IPS-20b (cell line): ENCODE data around the gene PSTPIP1.
"Not testable (repeated sequence)": the region's sequence is repeated elsewhere in the genome, so short reads cannot be mapped to it uniquely, and the experiment has no call there.

Experiments used
- H3K27ac ChIP-seq: one replicate; pipeline ENCODE4 v1.5.1; 2013; ENCODE audit warnings: low read length
- H3K27me3 ChIP-seq: 2 replicates; pipeline ENCODE4 v1.6.1; 2013; ENCODE audit warnings: mild to moderate bottlenecking, low read length, inconsistent platforms; ENCODE audit not compliant: insufficient read depth
- H3K36me3 ChIP-seq: 2 replicates; pipeline ENCODE4 v1.6.1; 2013; ENCODE audit warnings: low read depth, mild to moderate bottlenecking, inconsistent platforms, low read length, moderate library complexity; ENCODE audit not compliant: insufficient read depth
- H3K4me1 ChIP-seq: 2 replicates; pipeline ENCODE4 v1.6.1; 2013; ENCODE audit warnings: mild to moderate bottlenecking, control low read depth, inconsistent platforms, low read length, moderate library complexity; ENCODE audit not compliant: insufficient read depth
- H3K4me3 ChIP-seq: 2 replicates; pipeline ENCODE4 v1.5.1; 2013; ENCODE audit warnings: mild to moderate bottlenecking, low read length, inconsistent platforms
- H3K9ac ChIP-seq: 2 replicates; pipeline ENCODE4 v1.6.1; 2013; ENCODE audit warnings: low read depth, mild to moderate bottlenecking, inconsistent platforms, low read length, moderate library complexity
- H3K9me3 ChIP-seq: 2 replicates; pipeline ENCODE4 v1.6.1; 2013; ENCODE audit warnings: mild to moderate bottlenecking, low read depth, low read length, inconsistent platforms; ENCODE audit not compliant: insufficient read depth

Gene PSTPIP1

DNA sequence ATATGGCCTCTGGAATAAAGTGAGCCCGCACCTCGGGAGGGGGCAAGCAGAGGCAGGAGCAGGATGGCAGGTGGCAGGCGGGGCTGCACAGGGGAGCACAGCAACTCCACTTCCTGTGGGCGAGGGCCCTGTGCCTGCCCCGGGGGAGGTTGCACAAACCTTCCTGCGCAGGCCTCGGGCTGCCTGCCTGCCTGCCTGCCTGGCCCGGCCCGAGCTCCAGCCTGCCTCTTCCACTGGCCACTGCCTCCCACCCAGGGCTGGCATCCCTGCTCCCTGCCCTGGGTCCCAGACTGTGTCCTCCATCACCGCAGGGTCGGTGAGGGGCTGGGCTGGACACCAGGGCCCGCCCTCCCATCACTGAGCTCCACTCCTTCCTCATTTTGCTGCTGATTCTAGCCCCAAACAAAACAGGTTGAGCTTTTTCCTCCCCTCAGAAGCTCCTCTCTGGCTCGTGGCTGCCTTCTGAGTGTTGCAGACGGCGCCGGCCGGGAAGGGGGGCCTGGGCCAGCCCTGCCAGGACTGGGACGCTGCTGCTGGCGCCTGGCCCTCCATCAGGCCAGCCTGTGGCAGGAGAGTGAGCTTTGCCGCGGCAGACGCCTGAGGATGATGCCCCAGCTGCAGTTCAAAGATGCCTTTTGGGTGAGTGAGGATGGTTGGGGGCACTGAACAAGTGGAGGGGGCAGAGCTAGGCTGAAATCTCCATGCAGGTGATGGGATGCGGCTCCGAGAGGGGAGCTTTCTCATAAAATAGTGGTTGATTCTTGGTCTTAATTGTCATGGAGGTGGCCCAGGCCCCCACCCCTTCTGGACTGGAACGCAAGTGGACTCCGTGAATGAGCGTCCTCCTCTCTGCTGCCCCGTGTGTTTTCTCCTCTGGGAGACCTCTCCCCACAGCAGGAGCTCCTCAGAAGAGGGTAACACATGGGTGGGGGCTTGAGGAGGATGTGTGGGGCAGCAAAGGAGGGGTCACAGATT is at the start of gene PSTPIP1:
TSS of gene PSTPIP1 (plus strand) at position 156 of the 975 bp plus-strand sequence. CDS start at position 604, 448 bp downstream.
- no peak within 1 kb of the TSS for H3K9ac ChIP-seq

DNA sequence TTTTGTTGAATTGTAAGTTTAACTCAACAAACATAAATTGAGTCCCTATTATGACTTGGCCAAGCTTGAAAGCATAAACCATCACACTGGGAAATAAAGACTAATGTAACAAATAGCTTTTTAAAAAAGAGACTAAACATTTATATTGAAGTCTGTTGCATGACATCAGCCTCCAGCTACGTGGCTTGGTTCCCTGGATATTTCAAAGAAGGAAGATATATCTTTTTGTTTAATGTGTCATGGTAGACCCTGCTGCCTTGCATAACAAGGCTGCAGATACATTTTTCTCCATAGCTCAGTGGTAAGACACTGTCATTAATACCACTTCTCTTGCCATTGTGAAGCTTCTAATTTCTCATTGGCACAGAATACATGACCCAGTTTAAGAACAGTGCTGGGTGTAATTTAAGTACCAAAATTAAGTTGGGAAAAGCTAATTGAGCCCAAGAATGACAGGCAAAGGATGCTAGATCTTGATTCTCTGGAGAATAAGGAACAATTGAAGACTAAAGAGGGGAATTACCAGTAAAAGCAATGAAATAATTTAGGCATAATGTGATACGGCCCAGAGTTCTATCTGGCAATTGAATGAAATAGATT is 49.3 kb upstream of the PSTPIP1 start:
- Histone ChIP-seq H3K36me3 (peaks cover 90% of the 10 kb centered on the region), H3K4me1 (0 out of 2 replicates have a peak, but pooled peaks cover 4% of the 10 kb centered on the region), H3K27ac (no peak overlapping the region), H3K4me3 (no peak overlapping the region), H3K9me3 (no peaks in the 10 kb centered on the region), H3K27me3 (no peaks in the 10 kb centered on the region), H3K9ac (no peak overlapping the region)

More for the DNA sequence above, at the start of gene PSTPIP1:
- Histone ChIP-seq H3K4me3 (no peak within 1 kb of the TSS), H3K4me1 (no peaks in the 10 kb centered on the region), H3K9me3 (no peaks in the 10 kb centered on the region), H3K36me3 (no peaks in the 10 kb centered on the region), H3K27me3 (no peaks in the 10 kb centered on the region), H3K27ac (no peak within 1 kb of the TSS)

DNA sequence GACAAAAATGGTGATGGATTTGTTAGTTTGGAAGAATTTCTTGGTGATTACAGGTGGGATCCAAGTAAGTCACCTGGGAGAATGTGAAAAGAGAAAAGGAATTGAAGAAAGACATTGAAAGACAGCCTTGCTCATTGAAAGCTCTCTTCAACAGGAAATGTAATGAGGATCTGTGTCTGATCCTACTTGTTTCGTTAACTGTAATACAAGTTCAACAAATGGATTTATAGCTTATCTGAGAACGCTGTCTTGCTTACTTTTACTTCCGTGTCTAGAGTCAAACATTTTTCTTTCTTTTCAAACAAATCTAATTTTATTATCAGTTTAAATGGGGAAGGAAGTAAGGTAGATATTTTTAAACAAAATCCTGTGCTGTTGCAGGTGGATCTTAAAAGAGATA is 47.5 kb upstream of the PSTPIP1 start:
- no peaks in the 10 kb centered on the region for H3K4me1 ChIP-seq
- no peaks in the 10 kb centered on the region for H3K9me3 ChIP-seq
- H3K27me3 ChIP-seq: no peaks in the 10 kb centered on the region
- H3K9ac ChIP-seq: no peak overlapping the region
- H3K4me3 ChIP-seq: no peak overlapping the region
- no peak overlapping the region for H3K27ac ChIP-seq
- peaks cover 89% of the 10 kb centered on the region for H3K36me3 ChIP-seq

DNA sequence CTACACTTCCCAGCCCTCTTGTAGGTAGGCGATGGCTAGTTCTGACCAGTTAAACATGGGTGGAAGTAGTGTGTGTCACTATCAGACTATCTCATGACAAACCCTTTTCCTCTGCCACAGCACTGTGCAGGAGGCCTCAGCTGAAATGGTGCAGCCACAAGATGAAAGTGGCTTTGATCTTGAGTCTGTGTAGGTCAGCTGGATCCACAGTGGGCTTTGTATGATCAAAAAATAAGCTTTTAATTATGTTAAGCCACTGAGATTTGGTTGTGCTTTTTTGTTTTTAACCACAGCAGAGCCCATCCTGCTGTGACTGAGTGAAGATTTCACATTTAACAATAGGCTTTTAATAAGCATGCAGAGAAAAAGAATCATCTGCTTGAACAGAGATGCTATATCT is 43.7 kb upstream of the PSTPIP1 start:
- peaks cover 56% of the 10 kb centered on the region for H3K36me3 ChIP-seq
- H3K27me3 ChIP-seq: no peaks in the 10 kb centered on the region
- no peaks in the 10 kb centered on the region for H3K9me3 ChIP-seq
- H3K9ac ChIP-seq: no peak overlapping the region
- no peak overlapping the region for H3K4me3 ChIP-seq
- no peak overlapping the region for H3K27ac ChIP-seq
- H3K4me1 ChIP-seq: no peaks in the 10 kb centered on the region

DNA sequence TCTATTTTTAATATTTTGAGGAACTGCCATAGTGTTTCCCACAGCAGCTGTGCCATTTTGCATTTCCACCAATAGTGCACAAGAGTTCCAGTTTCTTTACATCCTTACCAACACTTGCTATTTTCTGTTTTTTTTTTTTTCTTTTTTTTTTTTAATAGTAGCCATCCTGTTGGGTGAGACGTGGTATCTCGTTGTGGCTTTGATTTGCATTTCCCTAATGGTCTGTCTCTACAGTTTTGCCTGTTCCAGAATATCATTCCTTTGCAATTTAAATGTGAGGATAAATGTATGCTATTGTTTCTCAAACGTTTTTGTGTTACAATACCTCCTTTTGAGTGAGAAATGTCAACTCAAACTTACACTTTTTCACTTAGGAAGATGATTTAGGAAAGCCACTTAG is 41.0 kb upstream of the PSTPIP1 start:
- H3K27ac ChIP-seq: no peak overlapping the region
- H3K4me3 ChIP-seq: no peak overlapping the region

DNA sequence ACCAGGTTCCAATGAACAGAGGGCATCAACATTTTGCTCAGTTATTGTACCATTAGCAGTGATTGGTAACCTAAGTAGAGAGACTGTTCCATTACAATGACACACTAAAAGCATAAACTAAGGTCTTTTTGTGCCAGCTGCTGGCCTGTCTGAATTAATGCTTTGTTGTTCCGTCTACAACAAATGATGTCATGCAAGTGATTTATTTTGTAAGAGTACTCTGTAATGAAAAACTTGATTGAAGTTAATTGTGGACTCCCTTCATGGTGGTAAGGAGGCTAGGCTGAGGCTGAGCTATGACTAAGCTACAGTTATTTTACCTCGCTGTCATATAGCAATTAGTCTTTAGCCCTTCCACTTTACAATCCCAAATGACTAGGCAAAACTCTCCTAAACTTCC is 40.2 kb upstream of the PSTPIP1 start:
- Histone ChIP-seq H3K9ac (no peak overlapping the region), H3K9me3 (no peaks in the 10 kb centered on the region; the same call in 1 of the 2 replicates), H3K27ac (no peak overlapping the region), H3K4me3 (no peak overlapping the region), H3K36me3 (peaks cover 20% of the 10 kb centered on the region), H3K27me3 (no peaks in the 10 kb centered on the region), H3K4me1 (no peaks in the 10 kb centered on the region; the same call in 1 of the 2 replicates)

More for the DNA sequence above, 41.0 kb upstream of the PSTPIP1 start:
- Histone ChIP-seq H3K36me3 (peaks cover 29% of the 10 kb centered on the region), H3K9me3 (no peaks in the 10 kb centered on the region; the same call in 1 of the 2 replicates), H3K9ac (no peak overlapping the region), H3K4me1 (no peaks in the 10 kb centered on the region), H3K27me3 (no peaks in the 10 kb centered on the region)

DNA sequence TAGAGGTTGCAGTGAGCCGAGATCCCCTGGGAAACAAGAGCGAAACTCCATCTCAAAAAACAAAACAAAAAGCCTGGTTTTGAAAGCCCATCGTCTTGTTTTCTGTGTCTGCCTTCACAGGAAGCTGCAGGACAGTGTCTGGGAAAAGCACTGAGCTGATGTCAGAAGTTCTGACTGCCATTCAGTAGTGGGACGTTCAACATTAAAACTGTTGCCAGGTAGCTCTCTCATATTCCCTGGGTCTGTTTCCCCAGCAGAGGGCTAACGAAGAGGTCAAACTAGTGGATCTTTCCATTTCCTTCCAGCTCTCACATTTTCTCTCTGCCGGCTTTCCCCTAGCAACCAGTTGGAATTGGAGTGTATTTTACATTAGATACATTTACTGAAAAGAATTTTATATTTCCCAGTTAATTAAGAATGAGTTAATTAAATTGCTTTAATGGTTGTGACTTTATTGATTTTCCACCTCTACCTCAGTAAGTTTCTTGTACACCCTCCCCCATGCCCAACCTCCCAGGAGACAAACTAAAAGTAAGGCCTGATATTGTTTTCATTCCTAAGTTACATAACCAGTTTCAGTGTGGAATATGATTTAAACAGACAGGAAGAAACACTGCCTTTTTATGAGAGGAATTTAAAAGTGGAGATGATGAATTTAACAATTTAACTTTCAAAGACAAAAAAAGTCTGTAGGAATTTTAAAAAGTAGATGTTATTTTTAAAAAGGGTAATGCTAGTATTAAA is 33.5 kb upstream of the PSTPIP1 start:
- H3K9ac ChIP-seq: no peak overlapping the region
- no peak overlapping the region for H3K4me3 ChIP-seq
- no peaks in the 10 kb centered on the region; the same call in 1 of the 2 replicates for H3K9me3 ChIP-seq
- no peaks in the 10 kb centered on the region for H3K27me3 ChIP-seq
- no peaks in the 10 kb centered on the region for H3K36me3 ChIP-seq
- no peak overlapping the region for H3K27ac ChIP-seq
- H3K4me1 ChIP-seq: peaks cover 6% of the 10 kb centered on the region; the same call in 1 of the 2 replicates

DNA sequence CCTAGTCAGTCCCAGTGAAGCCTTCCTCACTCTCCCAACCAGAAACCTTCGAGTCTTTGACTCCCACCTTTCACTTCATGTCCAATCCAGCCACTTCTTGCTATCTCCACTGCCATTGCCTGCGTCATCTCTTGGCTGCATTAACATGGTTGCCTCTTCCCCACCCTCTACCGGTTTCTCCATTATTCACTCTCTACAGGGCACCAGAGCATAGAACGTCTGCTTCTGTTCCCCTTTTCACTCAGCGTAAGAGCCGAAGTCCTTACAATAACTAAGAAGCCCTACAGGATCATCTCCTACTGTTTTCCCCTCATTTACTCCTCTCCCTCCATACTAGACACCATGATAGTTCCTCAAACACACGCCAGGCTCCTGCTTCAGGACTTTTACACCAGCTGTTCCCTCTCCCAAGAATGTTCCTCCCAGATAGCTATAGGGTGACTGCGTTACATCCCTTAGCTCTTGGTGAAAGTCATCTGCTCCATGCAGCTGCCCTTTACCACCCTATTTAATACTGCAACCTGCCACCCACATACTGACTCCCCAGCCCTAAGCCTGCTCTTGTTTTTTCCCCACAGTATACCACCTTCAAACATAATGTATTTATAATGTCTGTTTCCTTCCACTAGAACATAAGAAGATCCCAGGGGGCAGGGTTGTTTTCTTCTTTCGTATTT is 32.5 kb upstream of the PSTPIP1 start:
- Histone ChIP-seq H3K27ac (no peak overlapping the region), H3K36me3 (no peaks in the 10 kb centered on the region), H3K9ac (no peak overlapping the region)

DNA sequence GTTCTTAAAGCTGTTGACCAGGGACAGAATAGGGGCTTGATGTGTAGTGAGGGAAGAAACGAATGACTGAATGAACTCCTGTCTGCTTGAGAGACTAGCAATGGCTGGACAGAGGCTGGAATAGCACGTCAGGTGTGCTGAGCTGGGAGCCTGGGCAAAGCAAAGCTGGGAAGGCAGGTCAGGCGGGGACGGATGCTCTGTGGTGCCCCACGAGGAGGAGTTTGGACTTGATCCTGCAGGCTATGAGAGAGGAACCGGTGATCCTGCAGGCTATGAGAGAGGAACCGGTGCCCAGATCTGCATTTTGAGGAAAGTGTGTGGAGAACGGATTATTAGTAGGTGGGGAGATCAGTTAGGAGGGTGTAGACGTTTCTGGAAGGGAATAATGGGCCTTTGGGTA is 31.3 kb upstream of the PSTPIP1 start:
- Histone ChIP-seq H3K9me3 (no peaks in the 10 kb centered on the region; the same call in 1 of the 2 replicates), H3K4me1 (peaks cover 6% of the 10 kb centered on the region; the same call in 1 of the 2 replicates), H3K36me3 (no peaks in the 10 kb centered on the region), H3K27me3 (no peaks in the 10 kb centered on the region), H3K4me3 (no peak overlapping the region), H3K9ac (no peak overlapping the region), H3K27ac (no peak overlapping the region)

More for the DNA sequence above, 32.5 kb upstream of the PSTPIP1 start:
- Histone ChIP-seq H3K4me3 (no peak overlapping the region), H3K4me1 (peaks cover 6% of the 10 kb centered on the region; the same call in 1 of the 2 replicates), H3K27me3 (no peaks in the 10 kb centered on the region), H3K9me3 (no peaks in the 10 kb centered on the region; the same call in 1 of the 2 replicates)

DNA sequence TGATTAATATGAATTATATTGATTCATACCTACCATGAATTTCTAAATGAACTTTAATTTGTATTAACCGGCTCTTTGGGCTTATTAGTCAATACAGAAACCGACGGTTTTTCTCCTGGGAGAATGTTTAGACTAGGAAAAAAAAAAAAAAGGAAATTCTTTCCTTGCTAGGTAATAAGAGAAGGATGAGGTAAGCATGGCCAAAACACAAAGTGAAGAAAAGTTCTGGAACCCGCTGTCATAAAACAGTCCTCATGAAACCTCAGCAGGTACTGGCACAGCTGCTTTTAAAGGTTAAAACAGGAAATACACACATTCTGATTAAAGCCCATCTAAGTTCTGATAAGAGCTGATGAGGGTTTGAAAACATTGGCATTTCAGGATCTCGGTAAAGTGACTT is 30.8 kb upstream of the PSTPIP1 start:
- no peaks in the 10 kb centered on the region for H3K27me3 ChIP-seq
- H3K4me1 ChIP-seq: peaks cover 6% of the 10 kb centered on the region; the same call in 1 of the 2 replicates
- H3K9ac ChIP-seq: no peak overlapping the region
- no peaks in the 10 kb centered on the region for H3K36me3 ChIP-seq
- H3K9me3 ChIP-seq: no peaks in the 10 kb centered on the region
- H3K4me3 ChIP-seq: no peak overlapping the region
- H3K27ac ChIP-seq: no peak overlapping the region

DNA sequence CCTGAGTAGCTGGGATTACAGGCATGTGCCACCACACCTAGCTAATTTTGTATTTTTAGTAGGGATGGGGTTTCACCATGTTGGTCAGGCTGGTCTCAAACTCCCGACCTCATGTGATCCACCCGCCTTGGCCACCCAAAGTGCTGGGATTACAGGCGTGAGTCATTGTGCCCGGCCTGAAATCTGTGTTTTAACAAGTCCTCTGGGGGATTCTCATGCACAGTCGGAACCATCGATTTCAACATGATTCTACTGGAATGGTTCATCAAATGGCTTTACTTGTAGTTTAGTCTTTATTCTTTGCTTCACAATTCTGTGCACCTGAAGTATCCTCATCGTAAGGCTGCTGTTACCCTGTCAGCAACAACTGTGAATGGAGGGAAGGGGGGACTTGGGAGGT is 28.9 kb upstream of the PSTPIP1 start:
- not testable (repeated sequence) for H3K4me1 ChIP-seq, H3K9me3 ChIP-seq, H3K36me3 ChIP-seq, H3K4me3 ChIP-seq, H3K9ac ChIP-seq, H3K27me3 ChIP-seq, H3K27ac ChIP-seq
